Adrenal gland (tissue), 12 donors: ENCODE data around the gene SATB1. TPM values are rescaled to one million over a fixed set of nuclear protein-coding genes. Genes with fewer than 3 reads are reported as not detected.

Source experiments
- DNase-seq, 7 donors: peaks; one replicate each; pipeline ENCODE4 v3.0.0-alpha.2; 2019 to 2020
- H3K27ac ChIP-seq, 5 donors: fragments of 200-600 bp; sonication (generic) in 4 of 5; 1 replicate in 3 of 5; 2 replicates in 2 of 5; pipeline versions ENCODE4 v1.5.1 to v1.8.0; 2016 to 2020; ENCODE audit warnings: mild to moderate bottlenecking in 1 of 5
- H3K27me3 ChIP-seq: fragments of 200-600 bp; 2 replicates; pipeline ENCODE4 v1.8.0; 2021
- H3K36me3 ChIP-seq, 2 donors: fragments of 200-600 bp; replicated peaks in 1 of 2; 1 replicate in 1 of 2; 2 replicates in 1 of 2; pipeline versions ENCODE4 v1.5.1 to v1.8.0; 2018 to 2022
- H3K4me1 ChIP-seq, 2 donors: fragments of 200-600 bp; replicated peaks in 1 of 2; 1 replicate in 1 of 2; 2 replicates in 1 of 2; pipeline versions ENCODE4 v1.5.1 to v1.8.0; 2018 to 2021
- H3K4me3 ChIP-seq, 4 donors: fragments of 200-600 bp; sonication (generic) in 3 of 4; one replicate each; pipeline ENCODE4 v1.5.1; 2016 to 2018
- H3K9me3 ChIP-seq, 3 donors: fragments of 200-600 bp; sonication (generic) in 1 of 3; replicated peaks in 1 of 3; 1 replicate in 2 of 3; 2 replicates in 1 of 3; pipeline versions ENCODE4 v1.5.1 to v1.8.0; 2016 to 2021
- CTCF ChIP-seq, 6 experiments: fragments of 450-650 bp in 4 of 6; fragments of 200-600 bp in 2 of 6; sonication (generic) in 1 of 6; IDR thresholded peaks; 1 replicate in 5 of 6; 2 replicates in 1 of 6; pipeline versions ENCODE4 v1.5.1 to v1.8.0; 2016 to 2021; ENCODE audit warnings: antibody characterized with exemption in 6 of 6, mild to moderate bottlenecking in 2 of 6, moderate library complexity in 1 of 6
- POLR2A ChIP-seq, 2 donors: fragments of 450-650 bp; IDR thresholded peaks; one replicate each; pipeline ENCODE4 v1.6.1; 2017; ENCODE audit warnings: antibody characterized with exemption in 2 of 2, mild to moderate bottlenecking in 2 of 2, moderate library complexity in 1 of 2
- intact Hi-C, 2 donors: fragments of 100-400 bp; cut with DNase I; formaldehyde crosslinking; loops; one replicate each; pipeline versions ENCODE4 v1.14.1 to v1.15.0; 2022 to 2023
- polyA plus RNA-seq, 3 donors: library from polyadenylated mRNA; stranded (reverse); fragments of 200-250 nt in 2 of 3; fragments of 350-450 nt in 1 of 3; fragmentation: Illumina TruSeq in 1 of 3; extraction: RNeasy Lipid Tissue Mini Kit (QIAGEN cat#74804) in 1 of 3; gene quantifications; one replicate each; pipeline ENCODE4 v1.2.3, GENCODE V29; 2013 to 2014
- total RNA-seq, 9 donors: library from RNA; depleted of rRNA in 4 of 9; stranded (reverse); fragments of >200 nt in 4 of 9; fragments of 120-200 nt in 1 of 9; fragmentation: NEBNext Ultra II Directional in 1 of 9; extraction: Animal tissue kit (Norgen Biotek cat#: 25700) in 1 of 9; gene quantifications; one replicate each; pipeline versions ENCODE4 v1.1.0 to v1.2.4, GENCODE V29; 2013 to 2023
- donor health status: healthy with polysubstance abuse.
- donor health status: Bipolar disorder and iron deficiency.
- donor health status: DM: yes; HTN: yes; CAD: no.
- donor health status: DM: no; HTN: no; CAD: no.
- donor health status: DM: no; HTN: no; CAD: no.
- donor health status: DM: yes; HTN: yes; CAD: no.

Gene SATB1
- total and polyA plus RNA-seq, 12 donors, result 9.1 to 31.5 (median 12.9) TPM

GRCh38 chr3:18297126-18297525 is 128.0 kb downstream of the SATB1 start:
- no peak for TF ChIP-seq POLR2A (IDR thresholded peaks at IDR 0.05)
- TF ChIP-seq CTCF (IDR thresholded peaks at IDR 0.05), result no peak
- DNase-seq, result no peak
- Histone ChIP-seq H3K9me3 (peaks cover 0 to 8% (median 0%) of the 10 kb centered on the region in 3 donors), H3K27me3 (no peaks in the 10 kb centered on the region), H3K27ac (no peak overlapping the region), H3K4me3 (no peak overlapping the region), H3K36me3 (no peaks in the 10 kb centered on the region), H3K4me1 (no peaks in the 10 kb centered on the region)
- intact Hi-C loops, result no loop called here
